Astrocyte (in vitro differentiated cells and primary cell): ENCODE data around the gene HACE1.

ENCODE experiments used
- EZH2 ChIP-seq: IDR thresholded peaks from 2 replicates; pipeline ENCODE4 v1.6.1; 2012; ENCODE audit warnings: mild to moderate bottlenecking, low read length, inconsistent platforms; ENCODE audit not compliant: insufficient read depth
- TF ChIP-seq, protein P1 (sequence below): IDR thresholded peaks from 2 replicates; pipeline ENCODE4 v1.5.1; 2011; ENCODE audit warnings: low read depth, mild to moderate bottlenecking, inconsistent platforms, low read length, moderate library complexity; ENCODE audit not compliant: insufficient read depth

DNA sequence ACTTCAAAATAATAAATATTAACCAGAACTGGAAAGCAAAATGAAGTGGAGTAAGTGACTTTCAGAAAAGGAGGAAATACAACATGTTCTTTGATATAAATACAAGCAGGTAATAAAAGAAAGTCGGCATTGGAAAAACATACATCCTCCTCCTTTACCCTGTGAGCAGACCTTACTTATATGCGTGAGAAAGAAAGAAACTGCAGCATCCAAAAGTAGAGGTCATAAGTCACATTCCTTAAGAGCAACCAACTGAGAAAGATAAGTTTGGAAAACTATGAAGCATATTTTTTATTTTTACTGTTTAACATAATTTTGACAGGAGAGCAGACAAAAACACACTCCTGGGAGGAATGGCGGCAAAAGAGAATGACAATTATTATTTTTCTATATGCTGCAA lies 155.5 kb downstream of the HACE1 start:
- TF ChIP-seq, protein P1, sequence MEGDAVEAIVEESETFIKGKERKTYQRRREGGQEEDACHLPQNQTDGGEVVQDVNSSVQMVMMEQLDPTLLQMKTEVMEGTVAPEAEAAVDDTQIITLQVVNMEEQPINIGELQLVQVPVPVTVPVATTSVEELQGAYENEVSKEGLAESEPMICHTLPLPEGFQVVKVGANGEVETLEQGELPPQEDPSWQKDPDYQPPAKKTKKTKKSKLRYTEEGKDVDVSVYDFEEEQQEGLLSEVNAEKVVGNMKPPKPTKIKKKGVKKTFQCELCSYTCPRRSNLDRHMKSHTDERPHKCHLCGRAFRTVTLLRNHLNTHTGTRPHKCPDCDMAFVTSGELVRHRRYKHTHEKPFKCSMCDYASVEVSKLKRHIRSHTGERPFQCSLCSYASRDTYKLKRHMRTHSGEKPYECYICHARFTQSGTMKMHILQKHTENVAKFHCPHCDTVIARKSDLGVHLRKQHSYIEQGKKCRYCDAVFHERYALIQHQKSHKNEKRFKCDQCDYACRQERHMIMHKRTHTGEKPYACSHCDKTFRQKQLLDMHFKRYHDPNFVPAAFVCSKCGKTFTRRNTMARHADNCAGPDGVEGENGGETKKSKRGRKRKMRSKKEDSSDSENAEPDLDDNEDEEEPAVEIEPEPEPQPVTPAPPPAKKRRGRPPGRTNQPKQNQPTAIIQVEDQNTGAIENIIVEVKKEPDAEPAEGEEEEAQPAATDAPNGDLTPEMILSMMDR = no peak
- TF ChIP-seq EZH2 = no peak
